HG03280 (cell line): Measurements from ENCODE around the gene PRR13.
"Not testable (repeated sequence)": the region's sequence is repeated elsewhere in the genome, so short reads cannot be mapped to it uniquely, and the experiment has no call there.

ENCODE experiments used
- ATAC-seq: cut with Tn5 transposase; IDR thresholded peaks from one replicate; pipeline ENCODE4 v1.9.1; 2021; ENCODE audit warnings: mild to moderate bottlenecking, moderate library complexity; ENCODE audit not compliant: unreplicated experiment

The PRR13 gene

GRCh38 chr12:53441040-53441833 lies at the start of gene PRR13:
Gene PRR13 (plus strand): TSS chr12:53441734. CDS start chr12:53442715, 981 bp downstream.
- peak; percentile 99 for ATAC-seq

GRCh38 chr12:53399896-53400295 lies 41.6 kb upstream of the PRR13 start:
- ATAC-seq, result no peak

- ATAC-seq, result not testable (repeated sequence)
Observed at GRCh38 chr12:53402351-53402750, 39.2 kb upstream of the PRR13 start.

GRCh38 chr12:53402871-53403270 lies 38.7 kb upstream of the PRR13 start:
- ATAC-seq, result no peak

GRCh38 chr12:53410951-53411350 lies 30.6 kb upstream of the PRR13 start:
- no peak for ATAC-seq

GRCh38 chr12:53413485-53414204 lies 27.9 kb upstream of the PRR13 start:
- no peak for ATAC-seq

GRCh38 chr12:53414756-53415417 lies 26.6 kb upstream of the PRR13 start:
- ATAC-seq, result no peak

GRCh38 chr12:53415752-53416389 lies 25.7 kb upstream of the PRR13 start:
- not testable (repeated sequence) for ATAC-seq

- not testable (repeated sequence) for ATAC-seq
Observed at GRCh38 chr12:53417291-53417816, 24.2 kb upstream of the PRR13 start.

GRCh38 chr12:53418221-53418620 lies 23.3 kb upstream of the PRR13 start:
- ATAC-seq, result no peak

GRCh38 chr12:53419756-53420155 lies 21.8 kb upstream of the PRR13 start:
- ATAC-seq, result no peak

- not testable (repeated sequence) for ATAC-seq
Observed at GRCh38 chr12:53422247-53422646, 19.3 kb upstream of the PRR13 start.

GRCh38 chr12:53423597-53423996 lies 17.9 kb upstream of the PRR13 start, which contains the start of gene AMHR2:
Gene AMHR2 (plus strand): TSS chr12:53423855. CDS start chr12:53423935, 80 bp downstream.
- ATAC-seq, result no peak

- ATAC-seq, result no peak
Observed at GRCh38 chr12:53424626-53425514, 16.7 kb upstream of the PRR13 start.

- no peak for ATAC-seq
Observed at GRCh38 chr12:53425515-53426150, 15.9 kb upstream of the PRR13 start.

GRCh38 chr12:53427905-53428594 lies 13.5 kb upstream of the PRR13 start:
- ATAC-seq, result no peak

GRCh38 chr12:53428741-53429140 lies 12.8 kb upstream of the PRR13 start:
- no peak for ATAC-seq

- no peak for ATAC-seq
Observed at GRCh38 chr12:53430116-53430515, 11.4 kb upstream of the PRR13 start.

GRCh38 chr12:53431187-53431586 lies 10.3 kb upstream of the PRR13 start:
- no peak for ATAC-seq
